Upper lobe of right lung (tissue), 1 donor: ENCODE data around the gene MAMSTR. TPM values are rescaled to one million over a fixed set of nuclear protein-coding genes. Genes with fewer than 3 reads are reported as not detected.

ENCODE experiments used
- ATAC-seq: fragments of 200-7000 bp; cut with Tn5 transposase; one replicate; pipeline ENCODE4 v1.9.1; 2020; ENCODE audit warnings: mild to moderate bottlenecking, moderate library complexity
- DNase-seq: peaks from one replicate; pipeline ENCODE4 v3.0.0-alpha.2; 2020
- H3K27ac ChIP-seq: fragments of 200-600 bp; one replicate; pipeline ENCODE4 v1.8.0; 2022
- H3K27me3 ChIP-seq: fragments of 200-600 bp; one replicate; pipeline ENCODE4 v1.8.0; 2022; ENCODE audit warnings: mild to moderate bottlenecking
- H3K36me3 ChIP-seq: fragments of 200-600 bp; one replicate; pipeline ENCODE4 v1.8.0; 2022
- H3K4me1 ChIP-seq: fragments of 200-600 bp; one replicate; pipeline ENCODE4 v1.8.0; 2022
- H3K4me3 ChIP-seq: fragments of 200-600 bp; one replicate; pipeline ENCODE4 v1.8.0; 2022; ENCODE audit warnings: mild to moderate bottlenecking
- H3K9me3 ChIP-seq: fragments of 200-600 bp; one replicate; pipeline ENCODE4 v1.8.0; 2022
- intact Hi-C: fragments of 100-400 bp; cut with DNase I; formaldehyde crosslinking; loops from one replicate; pipeline ENCODE4 v1.11.0; 2022
- total RNA-seq: library from RNA; stranded (reverse); fragmentation: NEBNext Ultra II Directional; extraction: Animal tissue kit (Norgen Biotek cat#: 25700); gene quantifications from one replicate; pipeline ENCODE4 v1.2.1, GENCODE V29; 2021
- TF ChIP-seq, protein P1 (sequence below): fragments of 200-600 bp; IDR thresholded peaks from one replicate; pipeline ENCODE4 v1.8.0; 2022; ENCODE audit warnings: antibody characterized with exemption
- donor health status: DM: no; HTN: yes; CAD: no; lungs with severe emphysema.

MAMSTR gene
- total RNA-seq, 1 donor from 2014 or later = 1.2 TPM

DNA sequence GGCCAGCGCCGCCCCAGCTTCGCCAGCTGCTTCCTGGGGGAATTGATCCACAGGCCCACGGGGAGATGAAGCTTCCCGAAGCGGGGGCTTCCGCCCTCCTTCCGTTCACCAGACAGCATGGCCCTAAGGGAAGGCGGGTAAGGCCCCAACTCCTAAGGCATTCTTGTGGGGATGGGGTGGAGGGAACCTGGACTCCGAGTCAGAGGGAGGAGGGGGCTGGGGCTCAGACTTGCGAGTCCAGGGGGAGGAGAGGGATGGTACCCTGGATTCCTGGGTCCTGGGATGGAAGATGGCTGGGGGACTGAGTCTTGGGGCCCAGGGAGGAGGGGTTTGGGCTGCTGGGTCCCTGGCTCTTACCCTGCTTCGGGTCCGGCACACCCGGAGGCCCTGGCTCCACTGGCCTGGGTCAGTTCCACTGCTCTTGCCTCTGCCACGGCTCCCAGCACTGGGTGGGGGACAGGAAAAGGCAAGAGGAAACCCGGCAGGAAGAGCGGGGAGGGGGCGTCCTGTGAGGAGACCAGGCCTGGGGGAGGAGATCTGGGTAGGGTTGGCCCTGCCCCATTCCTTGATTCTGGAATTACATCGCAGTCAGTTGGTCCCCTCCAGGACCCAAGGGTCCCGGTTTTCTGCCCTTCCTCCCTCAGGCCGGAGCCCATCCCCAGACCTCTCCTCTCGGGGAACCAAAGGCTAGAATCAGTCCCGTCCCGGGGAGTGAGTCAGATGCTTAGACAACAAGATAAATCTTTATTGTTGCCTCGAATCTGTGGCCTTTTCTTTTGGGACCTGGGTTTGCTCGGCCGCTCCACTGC lies 20.8 kb upstream of the MAMSTR start, which contains the start of gene RASIP1:
TSS of gene RASIP1 (minus strand) at position 447 of the 809 bp plus-strand sequence. CDS start at position 119, 328 bp downstream.
- peaks cover 3% of the 10 kb centered on the region for H3K4me1 ChIP-seq
- peak within 1 kb of the TSS; percentile 76 for H3K27ac ChIP-seq
- peak; percentile 8 for ATAC-seq
- peak within 1 kb of the TSS; percentile 63 for H3K4me3 ChIP-seq
- intact Hi-C loops = no loop called here
- no peak for DNase-seq
- TF ChIP-seq, protein P1, sequence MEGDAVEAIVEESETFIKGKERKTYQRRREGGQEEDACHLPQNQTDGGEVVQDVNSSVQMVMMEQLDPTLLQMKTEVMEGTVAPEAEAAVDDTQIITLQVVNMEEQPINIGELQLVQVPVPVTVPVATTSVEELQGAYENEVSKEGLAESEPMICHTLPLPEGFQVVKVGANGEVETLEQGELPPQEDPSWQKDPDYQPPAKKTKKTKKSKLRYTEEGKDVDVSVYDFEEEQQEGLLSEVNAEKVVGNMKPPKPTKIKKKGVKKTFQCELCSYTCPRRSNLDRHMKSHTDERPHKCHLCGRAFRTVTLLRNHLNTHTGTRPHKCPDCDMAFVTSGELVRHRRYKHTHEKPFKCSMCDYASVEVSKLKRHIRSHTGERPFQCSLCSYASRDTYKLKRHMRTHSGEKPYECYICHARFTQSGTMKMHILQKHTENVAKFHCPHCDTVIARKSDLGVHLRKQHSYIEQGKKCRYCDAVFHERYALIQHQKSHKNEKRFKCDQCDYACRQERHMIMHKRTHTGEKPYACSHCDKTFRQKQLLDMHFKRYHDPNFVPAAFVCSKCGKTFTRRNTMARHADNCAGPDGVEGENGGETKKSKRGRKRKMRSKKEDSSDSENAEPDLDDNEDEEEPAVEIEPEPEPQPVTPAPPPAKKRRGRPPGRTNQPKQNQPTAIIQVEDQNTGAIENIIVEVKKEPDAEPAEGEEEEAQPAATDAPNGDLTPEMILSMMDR = no peak
- H3K9me3 ChIP-seq = no peaks in the 10 kb centered on the region
- H3K27me3 ChIP-seq = no peaks in the 10 kb centered on the region
- H3K36me3 ChIP-seq = no peaks in the 10 kb centered on the region

DNA sequence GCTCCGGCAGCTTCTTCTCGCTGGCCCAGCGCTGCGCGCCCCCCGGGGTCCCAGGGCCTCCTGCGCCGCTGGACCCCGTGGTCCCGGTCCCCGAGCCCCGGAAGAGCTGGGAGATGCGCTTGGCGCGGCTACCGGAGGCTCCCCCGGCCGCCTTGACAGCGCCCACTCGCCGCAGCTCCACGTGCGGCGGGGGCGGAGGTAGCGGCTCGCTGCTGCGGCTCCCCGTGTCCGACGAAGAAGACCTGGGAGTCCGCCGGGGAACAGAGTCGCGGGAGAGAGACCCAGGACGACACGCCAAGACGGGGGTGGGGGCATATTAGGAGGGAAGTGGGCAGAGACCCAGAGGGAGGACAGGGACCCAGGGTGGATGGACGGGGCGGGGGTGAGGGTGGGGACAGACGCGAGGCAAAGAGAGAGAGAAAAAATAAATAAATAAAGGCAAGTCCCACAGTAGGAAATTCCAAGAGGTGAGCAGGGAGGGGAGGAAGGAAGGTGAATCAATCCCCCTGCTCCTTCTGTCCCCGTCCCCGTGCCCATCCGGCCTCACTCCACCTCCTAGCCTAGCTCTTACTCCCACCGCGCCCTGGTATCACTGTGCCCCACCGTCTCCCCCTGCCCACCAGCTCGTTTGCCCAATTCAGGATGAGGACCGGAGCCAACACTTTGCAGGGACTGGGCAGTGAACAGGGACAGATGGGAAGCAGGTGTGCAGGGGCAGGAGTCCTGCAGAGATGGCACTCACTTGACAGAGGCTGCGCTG lies 20.1 kb upstream of the MAMSTR start:
- H3K27me3 ChIP-seq = no peaks in the 10 kb centered on the region
- peak overlapping the region; percentile 76 for H3K27ac ChIP-seq
- TF ChIP-seq, protein P1 = no peak
- no peaks in the 10 kb centered on the region for H3K9me3 ChIP-seq
- intact Hi-C loops = no loop called here
- H3K4me3 ChIP-seq = peak overlapping the region; percentile 63
- H3K36me3 ChIP-seq = no peaks in the 10 kb centered on the region
- ATAC-seq (no peak), DNase-seq (no peak)
- H3K4me1 ChIP-seq = peaks cover 3% of the 10 kb centered on the region

DNA sequence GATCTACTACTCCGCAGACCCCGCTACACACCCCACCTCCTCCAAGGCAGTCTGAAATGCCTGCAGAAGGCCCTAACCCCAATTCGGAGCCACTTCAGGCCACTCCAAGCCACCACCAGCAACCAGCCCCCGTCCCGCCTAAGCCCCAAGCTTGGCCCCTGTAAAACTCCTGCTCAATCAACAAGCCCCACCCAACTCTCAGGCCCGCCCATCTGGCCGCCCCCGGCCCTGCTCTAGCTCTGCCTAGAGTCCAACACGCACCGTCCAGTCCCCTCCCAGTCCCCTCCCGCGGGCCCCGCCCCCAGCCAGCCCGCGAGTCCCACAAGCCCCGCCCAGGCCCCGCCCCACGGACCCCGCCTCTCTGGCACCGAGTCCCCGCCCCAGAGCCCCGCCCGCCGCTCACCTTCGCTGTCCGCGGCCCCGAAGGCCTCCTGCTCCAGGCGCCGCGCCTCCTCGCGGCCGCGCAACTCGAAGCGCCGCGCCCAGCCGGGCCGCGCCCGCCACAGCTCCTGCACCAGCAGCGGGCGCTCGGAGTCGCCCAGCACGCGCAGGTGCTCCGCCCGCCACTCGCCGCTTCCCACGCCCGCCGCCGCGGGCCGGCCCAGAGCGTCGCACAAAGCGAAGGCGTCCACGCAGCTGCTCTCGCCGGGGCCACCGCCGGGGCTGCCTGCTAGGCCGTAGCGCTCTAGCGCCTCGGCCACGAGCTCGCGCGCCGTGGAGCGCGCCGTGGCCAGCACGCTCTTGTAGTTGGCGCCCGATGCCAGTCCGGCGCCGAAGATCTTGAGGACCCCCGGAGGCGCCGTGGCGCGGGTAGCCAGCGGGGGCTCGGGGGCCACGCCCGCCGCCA lies 19.3 kb upstream of the MAMSTR start:
- intact Hi-C loops = no loop called here

DNA sequence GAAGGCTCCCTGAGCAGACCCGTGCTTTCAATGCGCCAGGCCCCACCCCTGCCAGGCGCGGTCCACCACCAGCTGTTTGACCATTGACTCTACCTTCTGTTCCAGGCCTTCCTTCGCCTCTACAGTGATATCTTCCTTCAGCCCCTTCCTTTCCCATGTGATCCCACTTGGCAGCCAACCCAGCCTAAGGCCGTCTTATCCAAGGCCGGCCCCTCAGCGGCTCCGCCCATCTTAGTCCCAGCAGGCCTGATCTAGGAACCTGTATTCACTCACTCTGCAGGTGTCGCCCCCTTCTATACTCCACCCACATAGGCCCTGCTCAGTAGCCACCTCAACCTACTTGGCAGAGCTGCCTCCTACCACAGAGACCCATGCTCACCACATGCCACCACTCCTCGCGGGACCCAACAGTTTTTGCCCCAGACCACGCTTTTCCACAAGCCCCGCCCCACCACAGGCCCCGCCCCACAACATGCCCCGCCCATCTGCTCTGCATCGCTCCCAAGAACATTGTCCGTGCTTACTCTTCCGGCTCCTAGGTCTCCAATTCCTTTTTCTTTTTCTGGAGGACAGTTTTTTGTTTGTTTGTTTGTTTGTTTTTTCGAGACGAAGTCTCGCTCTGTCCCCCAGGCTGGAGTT lies 18.0 kb upstream of the MAMSTR start:
- Histone ChIP-seq H3K36me3 (no peaks in the 10 kb centered on the region), H3K4me3 (peak overlapping the region; percentile 63), H3K9me3 (no peaks in the 10 kb centered on the region), H3K27me3 (no peaks in the 10 kb centered on the region), H3K4me1 (peaks cover 3% of the 10 kb centered on the region), H3K27ac (no peak overlapping the region)
- intact Hi-C loops = no loop called here
- DNase-seq (no peak), ATAC-seq (no peak)
- TF ChIP-seq, protein P1 = no peak

More for the DNA sequence above, 19.3 kb upstream of the MAMSTR start:
- no peaks in the 10 kb centered on the region for H3K27me3 ChIP-seq
- TF ChIP-seq, protein P1 = peak; percentile 19
- DNase-seq (peak; percentile 97), ATAC-seq (peak; percentile 94)
- peak overlapping the region; percentile 63 for H3K4me3 ChIP-seq
- H3K27ac ChIP-seq = peak overlapping the region; percentile 76
- H3K4me1 ChIP-seq = peaks cover 3% of the 10 kb centered on the region
- no peaks in the 10 kb centered on the region for H3K9me3 ChIP-seq
- no peaks in the 10 kb centered on the region for H3K36me3 ChIP-seq

DNA sequence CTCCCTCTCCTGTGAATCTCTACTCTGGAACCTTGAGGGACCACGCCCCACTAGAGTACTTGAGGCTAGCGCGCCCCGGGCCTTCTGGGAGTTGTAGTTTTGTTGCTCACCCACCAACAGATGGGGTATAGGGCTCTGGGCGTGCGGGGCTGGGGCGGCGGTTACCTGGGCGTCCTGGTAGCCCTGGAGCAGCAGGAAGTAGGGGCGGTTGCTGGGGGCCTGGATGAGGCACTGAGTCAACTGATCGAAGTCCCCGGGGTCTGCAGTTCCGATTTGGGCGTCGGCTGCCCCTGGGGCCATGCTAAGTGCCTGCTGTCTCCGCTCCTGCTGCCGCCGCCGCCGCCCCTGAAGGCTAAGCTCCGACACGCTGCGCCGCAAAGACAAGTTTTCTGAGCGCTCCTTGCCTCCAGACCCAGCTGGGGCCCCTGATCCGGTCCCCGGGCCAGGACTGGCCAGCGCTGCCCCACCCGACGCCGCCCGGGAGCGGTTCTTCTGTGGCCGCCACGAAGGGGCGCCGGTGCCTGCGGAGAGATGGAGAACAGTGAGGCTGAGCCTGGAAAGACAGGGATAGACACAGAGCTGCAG lies 15.6 kb upstream of the MAMSTR start:
- TF ChIP-seq, protein P1 = no peak
- H3K27me3 ChIP-seq = no peaks in the 10 kb centered on the region
- H3K4me3 ChIP-seq = peak overlapping the region; percentile 3
- no peak overlapping the region for H3K27ac ChIP-seq
- peak; percentile 9 for ATAC-seq
- intact Hi-C loops = no loop called here
- no peaks in the 10 kb centered on the region for H3K9me3 ChIP-seq
- no peaks in the 10 kb centered on the region for H3K36me3 ChIP-seq
- H3K4me1 ChIP-seq = peaks cover 3% of the 10 kb centered on the region
- DNase-seq = no peak
